Lung (tissue), 12 donors: Measurements from ENCODE around the gene SALL3. TPM values are rescaled to one million over a fixed set of nuclear protein-coding genes. Genes with fewer than 3 reads are reported as not detected.

Source experiments
- ATAC-seq: fragments of 200-7000 bp; cut with Tn5 transposase; one replicate; pipeline ENCODE4 v1.9.1; 2020; ENCODE audit warnings: moderate number of reproducible peaks; ENCODE audit not compliant: insufficient read depth, low FRiP score
- DNase-seq, 3 donors: peaks; one replicate each; pipeline ENCODE4 v3.0.0-alpha.2; 2013 to 2017
- H3K27ac ChIP-seq, 2 donors: one replicate each; pipeline ENCODE4 v1.5.1; 2013; ENCODE audit warnings: mild to moderate bottlenecking in 2 of 2, moderate library complexity in 2 of 2, control low read depth in 1 of 2, inconsistent platforms in 1 of 2, low read depth in 1 of 2, low read length in 1 of 2
- H3K27me3 ChIP-seq, 3 donors: one replicate each; pipeline ENCODE4 v1.5.1; 2013; ENCODE audit warnings: low read length in 2 of 3; ENCODE audit not compliant: control insufficient read depth in 3 of 3, insufficient read depth in 3 of 3
- H3K36me3 ChIP-seq, 4 donors: one replicate each; pipeline ENCODE4 v1.5.1; 2013; ENCODE audit warnings: low read length in 4 of 4, mild to moderate bottlenecking in 1 of 4, moderate library complexity in 1 of 4; ENCODE audit not compliant: control insufficient read depth in 4 of 4, insufficient read depth in 4 of 4
- H3K4me1 ChIP-seq, 5 donors: one replicate each; pipeline ENCODE4 v1.5.1; 2013; ENCODE audit warnings: low read length in 5 of 5, mild to moderate bottlenecking in 2 of 5, moderate library complexity in 1 of 5; ENCODE audit not compliant: control insufficient read depth in 5 of 5, insufficient read depth in 5 of 5
- H3K4me3 ChIP-seq: one replicate; pipeline ENCODE4 v1.5.1; 2013; ENCODE audit warnings: mild to moderate bottlenecking, control low read depth, moderate library complexity
- H3K9ac ChIP-seq, 2 donors: one replicate each; pipeline ENCODE4 v1.5.1; 2013; ENCODE audit warnings: low read length in 2 of 2, control low read depth in 1 of 2; ENCODE audit not compliant: insufficient read depth in 1 of 2
- H3K9me3 ChIP-seq, 4 donors: one replicate each; pipeline ENCODE4 v1.5.1; 2013; ENCODE audit warnings: low read length in 3 of 4, mild to moderate bottlenecking in 1 of 4, moderate library complexity in 1 of 4; ENCODE audit not compliant: control insufficient read depth in 4 of 4, insufficient read depth in 3 of 4
- WGBS, 2 donors: extraction: QIAGEN DNeasy Blood & Tissue Kit; methylation state at CpG; one replicate each; pipeline ENCODE4 v1.1.7; 2013; 5-methylcytosine and 5-hydroxymethylcytosine counted together
- polyA plus RNA-seq, 2 donors: library from polyadenylated mRNA; stranded (reverse); fragments of 200-250 nt; gene quantifications; one replicate each; pipeline ENCODE4 v1.2.1, GENCODE V29; 2013
- total RNA-seq, 2 donors: library from RNA; depleted of rRNA in 1 of 2; stranded (reverse); fragments of >200 nt in 1 of 2; gene quantifications; one replicate each; pipeline ENCODE4 v1.2.1, GENCODE V29; 2014 to 2021
- TF ChIP-seq, protein P1 (sequence below): IDR thresholded peaks from 2 replicates; pipeline ENCODE4 v1.5.1; 2012; ENCODE audit warnings: mild to moderate bottlenecking; ENCODE audit errors: control extremely low read depth, extremely low read depth
- donor health status: control.
- donor health status: control.
- donor health status: Bipolar disorder and iron deficiency.
- donor health status: healthy.
- donor health status: DM: yes; HTN: yes; CAD: no.

The SALL3 gene
- total and polyA plus RNA-seq, 4 donors = 0.28 TPM; not detected in 3

DNA sequence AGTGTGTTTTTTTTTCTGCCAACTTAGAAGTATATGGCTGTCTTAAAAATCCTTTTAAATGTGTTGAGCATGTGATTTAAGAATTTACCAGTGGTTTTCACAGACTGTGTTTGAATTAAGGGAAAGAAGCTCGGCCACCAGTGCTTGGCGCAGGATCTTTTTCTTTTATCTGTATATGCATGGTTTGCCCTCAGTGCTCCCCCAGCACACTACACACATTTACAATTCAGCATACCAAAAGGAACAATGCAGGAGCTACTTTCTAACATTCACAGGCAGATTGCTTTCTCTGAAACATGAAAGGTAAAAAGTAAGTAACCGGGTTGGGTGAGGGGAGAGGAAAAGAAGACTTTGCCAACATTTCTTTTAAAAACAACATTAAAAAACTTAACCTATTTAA lies 3.9 kb downstream of the SALL3 start:
- Histone ChIP-seq H3K9ac (no peak overlapping the region), H3K36me3 (no peaks in the 10 kb centered on the region), H3K9me3 (peaks cover 0 to 2% (median 0%) of the 10 kb centered on the region in 4 donors), H3K27ac (no peak overlapping the region), H3K27me3 (peaks cover 34 to 75% (median 73%) of the 10 kb centered on the region in 3 donors), H3K4me1 (peaks cover 0 to 13% (median 5%) of the 10 kb centered on the region in 5 donors), H3K4me3 (no peak overlapping the region)
- WGBS, 2 donors = 46 to 51% methylated on average over 3 of the region's 3 CpGs
- TF ChIP-seq, protein P1, sequence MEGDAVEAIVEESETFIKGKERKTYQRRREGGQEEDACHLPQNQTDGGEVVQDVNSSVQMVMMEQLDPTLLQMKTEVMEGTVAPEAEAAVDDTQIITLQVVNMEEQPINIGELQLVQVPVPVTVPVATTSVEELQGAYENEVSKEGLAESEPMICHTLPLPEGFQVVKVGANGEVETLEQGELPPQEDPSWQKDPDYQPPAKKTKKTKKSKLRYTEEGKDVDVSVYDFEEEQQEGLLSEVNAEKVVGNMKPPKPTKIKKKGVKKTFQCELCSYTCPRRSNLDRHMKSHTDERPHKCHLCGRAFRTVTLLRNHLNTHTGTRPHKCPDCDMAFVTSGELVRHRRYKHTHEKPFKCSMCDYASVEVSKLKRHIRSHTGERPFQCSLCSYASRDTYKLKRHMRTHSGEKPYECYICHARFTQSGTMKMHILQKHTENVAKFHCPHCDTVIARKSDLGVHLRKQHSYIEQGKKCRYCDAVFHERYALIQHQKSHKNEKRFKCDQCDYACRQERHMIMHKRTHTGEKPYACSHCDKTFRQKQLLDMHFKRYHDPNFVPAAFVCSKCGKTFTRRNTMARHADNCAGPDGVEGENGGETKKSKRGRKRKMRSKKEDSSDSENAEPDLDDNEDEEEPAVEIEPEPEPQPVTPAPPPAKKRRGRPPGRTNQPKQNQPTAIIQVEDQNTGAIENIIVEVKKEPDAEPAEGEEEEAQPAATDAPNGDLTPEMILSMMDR = no peak
- ATAC-seq = no peak
- no peak for DNase-seq

DNA sequence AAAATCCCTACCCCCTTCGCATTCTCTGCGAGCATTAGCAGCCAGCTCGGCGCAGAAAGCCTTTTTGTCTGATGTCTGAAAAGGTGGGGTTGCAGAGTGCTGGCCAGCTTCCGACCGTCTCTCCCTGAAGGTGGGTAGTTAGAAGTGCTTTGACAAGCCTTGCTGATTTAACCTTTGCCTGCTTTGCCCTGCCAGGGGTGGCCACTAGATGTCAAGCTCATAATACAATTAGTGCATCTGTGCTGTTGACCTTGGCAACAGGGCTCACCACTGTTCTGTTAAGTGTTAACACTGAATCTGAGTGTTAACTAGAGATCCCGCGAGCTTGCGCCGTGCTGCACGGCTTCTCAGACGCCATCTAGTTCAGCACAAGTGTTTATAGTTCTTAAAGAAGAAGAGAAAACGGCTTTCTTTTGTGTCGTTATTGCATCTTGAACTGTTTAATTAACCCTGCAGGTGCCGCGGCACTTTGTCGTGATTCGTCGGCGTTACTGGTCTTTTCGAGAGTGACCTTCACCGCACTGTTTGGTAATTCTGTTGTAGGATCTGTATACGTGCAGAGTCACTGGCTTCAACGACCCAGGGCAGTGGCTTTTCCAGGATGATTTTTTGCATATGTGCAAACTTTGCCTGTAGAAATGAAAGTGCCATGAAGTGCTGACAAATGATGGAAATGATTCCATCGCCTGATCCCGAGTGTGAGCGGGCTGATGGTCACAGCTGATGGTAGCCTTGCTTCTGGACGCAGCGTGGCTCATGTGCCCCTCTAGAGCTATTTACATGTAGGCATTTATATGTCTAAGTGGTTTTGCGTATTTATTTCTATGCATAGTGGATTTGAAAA lies 5.5 kb downstream of the SALL3 start:
- Histone ChIP-seq H3K4me1 (peaks cover 0 to 7% (median under 1%) of the 10 kb centered on the region in 5 donors), H3K36me3 (no peaks in the 10 kb centered on the region), H3K9me3 (peaks cover 0 to 2% (median 0%) of the 10 kb centered on the region in 4 donors), H3K27me3 (peaks cover 21 to 91% (median 88%) of the 10 kb centered on the region in 3 donors), H3K27ac (no peak overlapping the region), H3K9ac (no peak overlapping the region), H3K4me3 (no peak overlapping the region)
- TF ChIP-seq, protein P1 = no peak
- WGBS, 2 donors = 21 to 24% methylated on average over 30 of the region's 30 CpGs
- DNase-seq = no peak
- ATAC-seq = no peak

GRCh38 chr18:78986018-78986481 lies 6.4 kb downstream of the SALL3 start:
- Histone ChIP-seq H3K4me3 (no peak overlapping the region), H3K27me3 (peaks cover 13 to 96% (median 95%) of the 10 kb centered on the region in 3 donors), H3K9ac (no peak overlapping the region), H3K4me1 (peaks cover 0 to 1% (median 0%) of the 10 kb centered on the region in 5 donors), H3K27ac (no peak overlapping the region), H3K9me3 (no peaks in the 10 kb centered on the region), H3K36me3 (no peaks in the 10 kb centered on the region)
- WGBS, 2 donors = 5 to 8% methylated on average over 20 of the region's 20 CpGs
- ATAC-seq (no peak), DNase-seq (peak; percentile 61 to 68 (median 62))
- TF ChIP-seq, protein P1 = no peak
